IMR-90 (cell line): ENCODE results near the gene TM4SF18. TPM values are rescaled to one million over a fixed set of nuclear protein-coding genes. Genes with fewer than 3 reads are reported as not detected.

Experiments used
- ATAC-seq: fragments of 200-7000 bp; cut with Tn5 transposase; 2 replicates; pipeline ENCODE4 v1.9.1; 2020; ENCODE audit warnings: low read depth, mild to moderate bottlenecking, moderate library complexity
- BruUV-seq: library from RNA; stranded (reverse); fragments of 400-500 nt; replicated peaks from 2 replicates; lab custom pipeline; 2021; lab: Mats Ljungman, UMichigan
- CTCF ChIA-PET: fragments of 300-600 bp; formaldehyde crosslinking; extraction: SDS; loops from one replicate; lab custom pipeline; 2021; ENCODE audit warnings: antibody characterized with exemption; lab: Yijun Ruan, JAX
- POLR2A ChIA-PET: fragments of 300-600 bp; sonication (Branson Sonifier 250); formaldehyde crosslinking; loops from one replicate; lab custom pipeline; 2022; ENCODE audit warnings: antibody characterized with exemption; ENCODE audit not compliant: unreplicated experiment; lab: Charles Lee
- DNase-seq: peaks from one replicate; pipeline ENCODE4 v3.0.0; 2013
- H2AFZ ChIP-seq: replicated peaks from 2 replicates; pipeline ENCODE3; 2013; ENCODE audit warnings: low read length, mild to moderate bottlenecking; ENCODE audit not compliant: poor library complexity
- H2AK5ac ChIP-seq: 2 replicates; pipeline ENCODE4 v1.6.1; 2013; ENCODE audit warnings: low read depth, low read length, inconsistent platforms
- H2AK9ac ChIP-seq: replicated peaks from 2 replicates; pipeline ENCODE3; 2013; ENCODE audit warnings: mild to moderate bottlenecking, low read depth, low read length, moderate library complexity; ENCODE audit not compliant: poor library complexity
- H2BK120ac ChIP-seq: 2 replicates; pipeline ENCODE4 v1.6.1; 2013; ENCODE audit warnings: low read depth, low read length, inconsistent platforms
- H2BK15ac ChIP-seq: 3 replicates; pipeline ENCODE4 v1.6.1; 2013; ENCODE audit warnings: low read depth, low read length, inconsistent platforms
- H2BK20ac ChIP-seq: 2 replicates; pipeline ENCODE4 v1.6.1; 2013; ENCODE audit warnings: low read depth, mild to moderate bottlenecking, inconsistent platforms, low read length, moderate library complexity
- H2BK5ac ChIP-seq: 2 replicates; pipeline ENCODE4 v1.6.1; 2013; ENCODE audit warnings: mild to moderate bottlenecking, low read depth, low read length, inconsistent platforms; ENCODE audit not compliant: poor library complexity, severe bottlenecking
- H3K14ac ChIP-seq: replicated peaks from 2 replicates; pipeline ENCODE4 v1.6.1; 2013; ENCODE audit warnings: low read depth, low read length, inconsistent platforms
- H3K18ac ChIP-seq: 2 replicates; pipeline ENCODE4 v1.6.1; 2013; ENCODE audit warnings: low read depth, low read length, control low read depth
- H3K23ac ChIP-seq: 2 replicates; pipeline ENCODE4 v1.6.1; 2013; ENCODE audit warnings: low read depth, low read length, inconsistent platforms
- H3K27ac ChIP-seq: 2 replicates; pipeline ENCODE4 v1.5.1; 2013; ENCODE audit warnings: mild to moderate bottlenecking, control low read depth, low read length; ENCODE audit not compliant: insufficient read depth
- H3K27me3 ChIP-seq: 2 replicates; pipeline ENCODE4 v1.6.1; 2013; ENCODE audit warnings: low read length; ENCODE audit not compliant: control insufficient read depth, insufficient read depth
- H3K36me3 ChIP-seq: 2 replicates; pipeline ENCODE4 v1.6.1; 2013; ENCODE audit warnings: low read length, mixed read lengths; ENCODE audit not compliant: control insufficient read depth, insufficient read depth
- H3K4ac ChIP-seq: 2 replicates; pipeline ENCODE4 v1.6.1; 2013; ENCODE audit warnings: low read depth, low read length, inconsistent platforms
- H3K4me1 ChIP-seq: 2 replicates; pipeline ENCODE4 v1.6.1; 2013; ENCODE audit warnings: low read length, mixed read lengths; ENCODE audit not compliant: control insufficient read depth, insufficient read depth
- H3K4me2 ChIP-seq: 2 replicates; pipeline ENCODE4 v1.6.1; 2013; ENCODE audit warnings: low read depth, mild to moderate bottlenecking, control low read depth, low read length, moderate library complexity
- H3K4me3 ChIP-seq: 2 replicates; pipeline ENCODE4 v1.5.1; 2013; ENCODE audit warnings: low read depth, mild to moderate bottlenecking, control low read depth, low read length, moderate library complexity; ENCODE audit not compliant: insufficient read depth
- H3K56ac ChIP-seq: 2 replicates; pipeline ENCODE4 v1.6.1; 2013; ENCODE audit warnings: low read length, inconsistent platforms; ENCODE audit not compliant: insufficient read depth; ENCODE audit errors: extremely low read depth
- H3K79me1 ChIP-seq, 2 experiments: 2 replicates each; pipeline ENCODE4 v1.6.1; 2013; ENCODE audit warnings: low read length in 2 of 2, inconsistent platforms in 1 of 2, low read depth in 1 of 2
- H3K9ac ChIP-seq: 2 replicates; pipeline ENCODE4 v1.6.1; 2013; ENCODE audit warnings: low read depth, low read length, control low read depth
- H3K9me1 ChIP-seq: 2 replicates; pipeline ENCODE4 v1.6.1; 2013; ENCODE audit warnings: low read length, inconsistent platforms; ENCODE audit not compliant: insufficient read depth
- H3K9me3 ChIP-seq: 2 replicates; pipeline ENCODE4 v1.6.1; 2013; ENCODE audit warnings: low read length; ENCODE audit not compliant: control insufficient read depth, insufficient read depth
- H4K20me1 ChIP-seq: 2 replicates; pipeline ENCODE4 v1.6.1; 2013; ENCODE audit warnings: low read length, inconsistent platforms; ENCODE audit not compliant: insufficient read depth
- H4K5ac ChIP-seq: 2 replicates; pipeline ENCODE4 v1.6.1; 2013; ENCODE audit warnings: mild to moderate bottlenecking, low read depth, low read length, control low read depth
- H4K8ac ChIP-seq, 2 experiments: 2 replicates each; pipeline ENCODE4 v1.6.1; 2013; ENCODE audit warnings: low read depth in 2 of 2, low read length in 2 of 2, control low read depth in 1 of 2, inconsistent platforms in 1 of 2
- H4K91ac ChIP-seq: 2 replicates; pipeline ENCODE4 v1.6.1; 2013; ENCODE audit warnings: low read depth, low read length, inconsistent platforms; ENCODE audit not compliant: insufficient read depth
- CHD1 ChIP-seq: IDR thresholded peaks from 2 replicates; pipeline ENCODE4 v1.6.1; 2012; ENCODE audit warnings: low read depth, low read length, improper control_type of control experiment
- FOS ChIP-seq: fragments of 150-350 bp; IDR thresholded peaks from 2 replicates; pipeline ENCODE4 v1.6.1; 2016; ENCODE audit warnings: low read depth, low read length
- POLR2A ChIP-seq: IDR thresholded peaks from 2 replicates; pipeline ENCODE4 v1.6.1; 2012; ENCODE audit warnings: mild to moderate bottlenecking, low read depth, low read length
- RFX5 ChIP-seq: IDR thresholded peaks from 2 replicates; pipeline ENCODE4 v1.8.0; 2012; ENCODE audit warnings: low read depth, mild to moderate bottlenecking, low read length, moderate library complexity
- SMC3 ChIP-seq: fragments of 150-350 bp; IDR thresholded peaks from 2 replicates; pipeline ENCODE4 v1.6.1; 2016; ENCODE audit warnings: low read depth, mild to moderate bottlenecking, antibody characterized with exemption, low read length, moderate library complexity
- WGBS, 2 experiments: methylation state at CpG; one replicate each; pipeline versions ENCODE4 v1.1.5 to v1.1.7; 2013; ENCODE audit warnings: missing lambda C conversion rate in 2 of 2; ENCODE audit not compliant: insufficient read length in 1 of 2; ENCODE audit errors: extremely low coverage in 2 of 2; 5-methylcytosine and 5-hydroxymethylcytosine counted together
- dilution Hi-C: fragments of 300-500 bp; cut with HindIII; formaldehyde crosslinking; loops from one replicate; pipeline ENCODE4 v1.14.3; 2018; ENCODE audit warnings: low sequenced_read_pairs; ENCODE audit not compliant: unreplicated experiment
- in situ Hi-C: fragments of 300-500 bp; cut with MboI; formaldehyde crosslinking; loops from 3 replicates; pipeline ENCODE4 v1.14.3; 2019; ENCODE audit warnings: low sequenced_read_pairs, inconsistent platforms, mixed read lengths
- intact Hi-C: fragments of 100-400 bp; cut with micrococcal nuclease; formaldehyde crosslinking; loops from 2 replicates; pipeline ENCODE4 v1.10.0; 2022
- polyA plus RNA-seq, 3 experiments: library from polyadenylated mRNA; depleted of rRNA; stranded (reverse); fragments of >200 nt; gene quantifications; 2 replicates each; pipeline ENCODE4 v1.2.3, GENCODE V29; 2012; ENCODE audit warnings: low replicate concordance in 1 of 3
- total RNA-seq: library from RNA; depleted of rRNA; stranded (reverse); fragments of >200 nt; gene quantifications from 2 replicates; pipeline ENCODE4 v1.2.3, GENCODE V29; 2012

Gene TM4SF18
- total and polyA plus RNA-seq, 2 of the 4 experiments (the other 2 are of a cell fraction): under 0.01 TPM; not detected in 1

DNA sequence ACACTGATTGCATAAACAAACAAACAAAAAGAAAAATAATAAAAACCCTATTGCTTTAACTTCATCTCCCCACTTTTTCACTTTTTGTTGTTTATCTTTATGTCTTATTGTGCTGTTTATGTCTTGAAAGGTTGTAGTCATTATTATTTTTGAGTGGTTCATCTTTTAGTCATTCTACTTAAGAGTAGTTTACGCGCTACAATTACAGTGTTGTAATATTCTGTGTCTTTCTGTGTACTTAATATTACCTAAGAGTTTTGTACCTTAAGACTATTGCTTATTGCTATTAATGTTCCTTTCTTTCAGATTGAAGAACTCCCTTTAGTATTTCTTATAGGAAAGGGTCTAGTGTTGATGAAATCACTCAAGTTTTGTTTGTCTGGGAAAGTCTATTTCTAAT lies 28.1 kb downstream of the TM4SF18 start:
- no peak overlapping the region for H4K91ac ChIP-seq
- H3K56ac ChIP-seq: no peak overlapping the region
- no peak overlapping the region for H2AFZ ChIP-seq
- no peak overlapping the region for H3K14ac ChIP-seq
- dilution Hi-C loops: no loop called here
- in situ Hi-C loops: no loop called here
- ATAC-seq: no peak
- H3K4me2 ChIP-seq: no peak overlapping the region
- intact Hi-C loops: no loop called here
- H4K20me1 ChIP-seq: no peaks in the 10 kb centered on the region
- no peak for DNase-seq
- no peaks in the 10 kb centered on the region for H3K27me3 ChIP-seq
- H3K9me3 ChIP-seq: no peaks in the 10 kb centered on the region
- WGBS, 2 experiments: no CpG with 5 or more reads among the region's 2 CpGs
- H3K36me3 ChIP-seq: no peaks in the 10 kb centered on the region
- no peak overlapping the region for H3K4ac ChIP-seq
- ChIA-PET POLR2A (no interaction called here), CTCF (no interaction called here)
- H3K9me1 ChIP-seq: peaks cover 2% of the 10 kb centered on the region; the same call in 1 of the 2 replicates
- no peak overlapping the region for H3K18ac ChIP-seq
- H2BK5ac ChIP-seq: no peak overlapping the region
- no peak overlapping the region for H2AK5ac ChIP-seq
- no TSS peak for BruUV-seq
- no peak overlapping the region for H2AK9ac ChIP-seq
- H3K9ac ChIP-seq: no peak overlapping the region
- no peak overlapping the region for H4K8ac ChIP-seq
- no peak overlapping the region for H4K5ac ChIP-seq
- H3K79me1 ChIP-seq: no peaks in the 10 kb centered on the region
- H2BK20ac ChIP-seq: no peak overlapping the region
- H2BK120ac ChIP-seq: no peak overlapping the region
- no peak overlapping the region for H3K27ac ChIP-seq
- no peak overlapping the region for H3K4me3 ChIP-seq
- H2BK15ac ChIP-seq: no peak overlapping the region
- no peak overlapping the region for H3K23ac ChIP-seq
- TF ChIP-seq POLR2A (no peak), RFX5 (no peak), FOS (no peak), CHD1 (no peak), SMC3 (no peak)
- H3K4me1 ChIP-seq: peaks cover 3% of the 10 kb centered on the region
